GM19372 (cell line): ENCODE data around the gene ARHGEF17.
"Not testable (repeated sequence)": the region's sequence is repeated elsewhere in the genome, so short reads cannot be mapped to it uniquely, and the experiment has no call there.

ENCODE experiments used
- ATAC-seq: cut with Tn5 transposase; IDR thresholded peaks from one replicate; pipeline ENCODE4 v1.9.1; 2021; ENCODE audit warnings: mild to moderate bottlenecking, low read depth, moderate library complexity; ENCODE audit not compliant: unreplicated experiment

ARHGEF17 gene

GRCh38 chr11:73271936-73272679, 36.0 kb upstream of the ARHGEF17 start, which contains the start of gene P2RY6:
TSS of gene P2RY6 (plus strand) at chr11:73272338. CDS start at chr11:73296519, 24,181 bp downstream.
- ATAC-seq = no peak

GRCh38 chr11:73272680-73273038, 35.4 kb upstream of the ARHGEF17 start:
- ATAC-seq = no peak

- no peak for ATAC-seq
Observed at GRCh38 chr11:73273222-73273895, 34.7 kb upstream of the ARHGEF17 start.

GRCh38 chr11:73274191-73274590, 33.9 kb upstream of the ARHGEF17 start:
- not testable (repeated sequence) for ATAC-seq

- ATAC-seq = no peak
Observed at GRCh38 chr11:73274722-73275380, 33.2 kb upstream of the ARHGEF17 start.

- ATAC-seq = no peak
Observed at GRCh38 chr11:73275381-73275750, 32.7 kb upstream of the ARHGEF17 start.

- no peak for ATAC-seq
Observed at GRCh38 chr11:73277467-73277866, 30.6 kb upstream of the ARHGEF17 start.

- ATAC-seq = no peak
Observed at GRCh38 chr11:73280626-73281025, 27.4 kb upstream of the ARHGEF17 start.

- no peak for ATAC-seq
Observed at GRCh38 chr11:73281201-73281741, 26.8 kb upstream of the ARHGEF17 start.

GRCh38 chr11:73281796-73282660, 26.0 kb upstream of the ARHGEF17 start:
- no peak for ATAC-seq

- no peak for ATAC-seq
Observed at GRCh38 chr11:73283276-73284000, 24.6 kb upstream of the ARHGEF17 start.

GRCh38 chr11:73284106-73284505, 24.0 kb upstream of the ARHGEF17 start:
- ATAC-seq = no peak

- ATAC-seq = no peak
Observed at GRCh38 chr11:73285721-73286120, 22.4 kb upstream of the ARHGEF17 start.

- no peak for ATAC-seq
Observed at GRCh38 chr11:73286240-73286810, 21.8 kb upstream of the ARHGEF17 start.

- ATAC-seq = no peak
Observed at GRCh38 chr11:73287400-73288101, 20.5 kb upstream of the ARHGEF17 start.

- no peak for ATAC-seq
Observed at GRCh38 chr11:73288192-73288872, 19.7 kb upstream of the ARHGEF17 start.

GRCh38 chr11:73288873-73289707, 19.0 kb upstream of the ARHGEF17 start:
- ATAC-seq = peak; percentile 79
